PC-3 (cell line): ENCODE data around the gene KDM4B. TPM values are rescaled to one million over a fixed set of nuclear protein-coding genes. Genes with fewer than 3 reads are reported as not detected.

ENCODE experiments used
- ATAC-seq: fragments of 200-7000 bp; cut with Tn5 transposase; 2 replicates; pipeline ENCODE4 v1.9.1; 2020; ENCODE audit warnings: mild to moderate bottlenecking, moderate library complexity
- BruUV-seq: library from RNA; stranded (reverse); fragments of 400-500 nt; replicated peaks from 2 replicates; lab custom pipeline; 2021; lab: Mats Ljungman, UMichigan
- CTCF ChIA-PET: fragments of 300-600 bp; sonication (Branson Sonifier 250); formaldehyde crosslinking; loops from one replicate; lab custom pipeline; 2022; ENCODE audit warnings: antibody characterized with exemption; lab: Charles Lee
- POLR2A ChIA-PET: fragments of 300-600 bp; sonication (Branson Sonifier 250); formaldehyde crosslinking; loops from one replicate; lab custom pipeline; 2022; ENCODE audit warnings: antibody characterized with exemption; ENCODE audit not compliant: unreplicated experiment; lab: Charles Lee
- DNase-seq: peaks from one replicate; pipeline ENCODE4 v3.0.0-alpha.2; 2015
- H2AFZ ChIP-seq: fragments of 300-600 bp; sonication (generic); 2 replicates; pipeline ENCODE4 v1.6.0; 2016; ENCODE audit warnings: antibody characterized with exemption, low read length
- H3F3A ChIP-seq: fragments of 300-600 bp; sonication (generic); one replicate; pipeline ENCODE4 v1.6.0; 2017; ENCODE audit warnings: antibody characterized with exemption, low read length, control low read depth, mild to moderate bottlenecking; ENCODE audit not compliant: unreplicated experiment
- H3K27ac ChIP-seq: fragments of 300-600 bp; sonication (generic); 2 replicates; pipeline ENCODE4 v1.5.1; 2016; ENCODE audit warnings: mild to moderate bottlenecking, low read length
- H3K27me3 ChIP-seq: fragments of 300-600 bp; sonication (generic); 2 replicates; pipeline ENCODE4 v1.6.1; 2016; ENCODE audit warnings: low read length, mixed read lengths
- H3K36me3 ChIP-seq: fragments of 300-600 bp; sonication (generic); 2 replicates; pipeline ENCODE4 v1.6.1; 2016; ENCODE audit warnings: low read depth, mixed run types, low read length, mixed read lengths
- H3K4me1 ChIP-seq: fragments of 300-600 bp; sonication (generic); 2 replicates; pipeline ENCODE4 v1.5.1; 2016; ENCODE audit warnings: low read length; ENCODE audit not compliant: insufficient read depth
- H3K4me2 ChIP-seq: fragments of 300-600 bp; sonication (generic); 2 replicates; pipeline ENCODE4 v1.6.0; 2016; ENCODE audit warnings: low read length
- H3K4me3 ChIP-seq: fragments of 300-600 bp; sonication (generic); 2 replicates; pipeline ENCODE4 v1.5.1; 2016; ENCODE audit warnings: mild to moderate bottlenecking, low read length, mixed read lengths
- H3K79me2 ChIP-seq: fragments of 300-600 bp; sonication (generic); 2 replicates; pipeline ENCODE4 v1.6.1; 2017; ENCODE audit warnings: low read length, mixed read lengths
- H3K9ac ChIP-seq: fragments of 300-600 bp; sonication (generic); 2 replicates; pipeline ENCODE4 v1.6.0; 2016; ENCODE audit warnings: mild to moderate bottlenecking, low read length
- H3K9me2 ChIP-seq: fragments of 300-600 bp; sonication (generic); replicated peaks from 2 replicates; pipeline ENCODE4 v1.6.1; 2016; ENCODE audit warnings: mixed run types, low read length, mixed read lengths
- H3K9me3 ChIP-seq: fragments of 300-600 bp; sonication (generic); 2 replicates; pipeline ENCODE4 v1.6.1; 2016; ENCODE audit warnings: low read length, mixed read lengths
- H4K20me1 ChIP-seq: fragments of 300-600 bp; sonication (generic); 2 replicates; pipeline ENCODE4 v1.6.1; 2016; ENCODE audit warnings: low read length, mixed read lengths
- EZH2 ChIP-seq: fragments of 300-600 bp; sonication (generic); IDR thresholded peaks from one replicate; pipeline ENCODE4 v1.6.1; 2017; ENCODE audit warnings: antibody characterized with exemption, mild to moderate bottlenecking, low read length; ENCODE audit not compliant: unreplicated experiment
- EZH2phosphoT487 ChIP-seq: fragments of 300-600 bp; sonication (generic); IDR thresholded peaks from 2 replicates; pipeline ENCODE4 v1.6.1; 2018; ENCODE audit warnings: mild to moderate bottlenecking, antibody characterized with exemption, low read length, borderline replicate concordance
- intact Hi-C: fragments of 100-400 bp; cut with micrococcal nuclease; formaldehyde crosslinking; loops from 2 replicates; pipeline ENCODE4 v1.9.0; 2023
- total RNA-seq: library from RNA; depleted of rRNA; stranded (reverse); fragments of >200 nt; gene quantifications from 2 replicates; pipeline ENCODE4 v1.2.3, GENCODE V29; 2014
- TF ChIP-seq, protein P1 (sequence below): fragments of 300-600 bp; sonication (generic); conservative IDR thresholded peaks from 2 replicates; pipeline ENCODE4 v1.5.1; 2017; ENCODE audit warnings: antibody characterized with exemption, low read depth, mild to moderate bottlenecking, low read length

KDM4B gene
- total RNA-seq, 1 experiment from 2014 or later: 19.8 TPM

DNA sequence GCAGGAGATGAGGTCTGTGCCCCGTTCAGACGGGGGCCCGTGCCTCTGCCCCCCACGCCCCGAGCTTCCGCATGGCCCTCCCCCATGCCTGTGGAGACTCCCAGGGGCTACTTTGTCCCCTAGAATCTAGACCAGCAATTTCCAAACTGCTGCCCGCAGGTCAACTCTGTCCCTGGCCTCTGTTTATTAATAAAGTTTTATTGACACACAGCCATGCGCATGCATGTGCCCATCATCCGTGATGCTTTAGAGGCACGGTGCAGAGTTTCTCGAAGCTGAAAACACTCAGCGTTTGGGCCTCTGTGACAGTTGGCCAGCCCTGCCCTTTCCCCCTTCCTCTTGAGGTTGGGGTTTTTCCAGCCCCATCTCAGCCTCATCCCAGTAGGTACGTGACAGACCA, 140.0 kb downstream of the KDM4B start:
- CTCF ChIA-PET: interaction anchor here (0.6 kb wide), 1 partner anchor 385 kb away, joined by 5 read pairs; no protein-coding TSS in a partner anchor
- Histone ChIP-seq H3K27me3 (no peaks in the 10 kb centered on the region), H3K36me3 (no peaks in the 10 kb centered on the region; the same call in 1 of the 2 replicates), H3K4me2 (no peak overlapping the region), H3K27ac (no peak overlapping the region), H3F3A (no peaks in the 10 kb centered on the region), H3K9me2 (no peaks in the 10 kb centered on the region), H3K4me1 (no peaks in the 10 kb centered on the region), H3K9ac (no peak overlapping the region), H2AFZ (no peak overlapping the region), H3K4me3 (no peak overlapping the region), H4K20me1 (no peaks in the 10 kb centered on the region), H3K9me3 (no peaks in the 10 kb centered on the region), H3K79me2 (no peaks in the 10 kb centered on the region)
- TF ChIP-seq EZH2 (no peak), EZH2phosphoT487 (no peak)
- TF ChIP-seq, protein P1, sequence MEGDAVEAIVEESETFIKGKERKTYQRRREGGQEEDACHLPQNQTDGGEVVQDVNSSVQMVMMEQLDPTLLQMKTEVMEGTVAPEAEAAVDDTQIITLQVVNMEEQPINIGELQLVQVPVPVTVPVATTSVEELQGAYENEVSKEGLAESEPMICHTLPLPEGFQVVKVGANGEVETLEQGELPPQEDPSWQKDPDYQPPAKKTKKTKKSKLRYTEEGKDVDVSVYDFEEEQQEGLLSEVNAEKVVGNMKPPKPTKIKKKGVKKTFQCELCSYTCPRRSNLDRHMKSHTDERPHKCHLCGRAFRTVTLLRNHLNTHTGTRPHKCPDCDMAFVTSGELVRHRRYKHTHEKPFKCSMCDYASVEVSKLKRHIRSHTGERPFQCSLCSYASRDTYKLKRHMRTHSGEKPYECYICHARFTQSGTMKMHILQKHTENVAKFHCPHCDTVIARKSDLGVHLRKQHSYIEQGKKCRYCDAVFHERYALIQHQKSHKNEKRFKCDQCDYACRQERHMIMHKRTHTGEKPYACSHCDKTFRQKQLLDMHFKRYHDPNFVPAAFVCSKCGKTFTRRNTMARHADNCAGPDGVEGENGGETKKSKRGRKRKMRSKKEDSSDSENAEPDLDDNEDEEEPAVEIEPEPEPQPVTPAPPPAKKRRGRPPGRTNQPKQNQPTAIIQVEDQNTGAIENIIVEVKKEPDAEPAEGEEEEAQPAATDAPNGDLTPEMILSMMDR: no peak
- POLR2A ChIA-PET: no interaction called here
- ATAC-seq (no peak), DNase-seq (no peak)
- no TSS peak for BruUV-seq
- intact Hi-C loops: no loop called here

DNA sequence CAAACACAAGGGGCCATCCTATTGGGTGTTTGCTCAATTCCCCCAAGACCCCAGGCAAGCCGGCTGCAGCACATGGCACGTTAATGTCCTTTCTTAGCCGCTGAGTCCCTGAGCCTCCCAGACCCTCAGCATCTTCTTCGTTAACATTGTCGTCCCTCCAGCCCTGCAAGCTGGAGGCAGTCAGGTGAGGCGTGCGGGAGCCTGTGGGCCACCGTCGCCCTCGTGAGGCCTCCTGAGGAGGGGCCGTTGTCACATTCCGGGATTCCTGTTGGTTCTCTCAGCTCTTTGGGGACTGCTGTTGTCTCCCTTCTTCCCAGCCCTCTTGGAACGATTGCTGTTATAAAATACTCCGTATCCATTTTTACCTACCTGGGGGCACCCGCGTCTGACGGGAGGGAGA, 140.6 kb downstream of the KDM4B start:
- H2AFZ ChIP-seq: no peak overlapping the region
- ChIA-PET CTCF (no interaction called here), POLR2A (no interaction called here)
- H3K27ac ChIP-seq: no peak overlapping the region
- intact Hi-C loops: no loop called here
- H3F3A ChIP-seq: no peaks in the 10 kb centered on the region
- no peak overlapping the region for H3K9ac ChIP-seq
- DNase-seq (no peak), ATAC-seq (no peak)
- no peaks in the 10 kb centered on the region for H3K27me3 ChIP-seq
- H3K9me2 ChIP-seq: no peaks in the 10 kb centered on the region
- no peak for TF ChIP-seq EZH2
- TF ChIP-seq, protein P1: peak; percentile 20; the same call in 1 of the 2 replicates
- no peaks in the 10 kb centered on the region for H3K9me3 ChIP-seq
- no peaks in the 10 kb centered on the region for H3K79me2 ChIP-seq
- no peaks in the 10 kb centered on the region; the same call in 1 of the 2 replicates for H3K36me3 ChIP-seq
- H3K4me2 ChIP-seq: no peak overlapping the region
- H3K4me3 ChIP-seq: no peak overlapping the region
- H3K4me1 ChIP-seq: no peaks in the 10 kb centered on the region
- BruUV-seq: no TSS peak
- no peaks in the 10 kb centered on the region for H4K20me1 ChIP-seq

DNA sequence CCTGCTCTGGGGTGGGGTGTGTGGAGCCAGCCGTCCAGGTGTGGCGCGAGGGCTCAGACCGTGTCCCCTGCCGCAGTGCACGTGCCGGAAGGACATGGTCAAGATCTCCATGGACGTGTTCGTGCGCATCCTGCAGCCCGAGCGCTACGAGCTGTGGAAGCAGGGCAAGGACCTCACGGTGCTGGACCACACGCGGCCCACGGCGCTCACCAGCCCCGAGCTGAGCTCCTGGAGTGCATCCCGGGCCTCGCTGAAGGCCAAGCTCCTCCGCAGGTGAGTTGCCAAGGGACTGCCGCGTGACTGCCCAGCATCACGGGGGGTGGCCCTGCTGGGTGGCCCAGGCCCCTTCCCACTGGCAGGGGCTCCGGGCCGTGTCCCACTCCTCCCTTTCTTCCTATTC, 141.6 kb downstream of the KDM4B start:
- no TSS peak for BruUV-seq

More for the DNA sequence above, 141.6 kb downstream of the KDM4B start:
- no peak overlapping the region for H3K4me3 ChIP-seq
- POLR2A ChIA-PET: no interaction called here
- H3K27me3 ChIP-seq: no peaks in the 10 kb centered on the region
- TF ChIP-seq EZH2 (no peak), EZH2phosphoT487 (no peak)
- TF ChIP-seq, protein P1: no peak
- H3K9ac ChIP-seq: no peak overlapping the region
- H3K79me2 ChIP-seq: no peaks in the 10 kb centered on the region
- no peaks in the 10 kb centered on the region for H4K20me1 ChIP-seq
- no peak overlapping the region for H3K4me2 ChIP-seq
- CTCF ChIA-PET: no interaction called here
- ATAC-seq (no peak), DNase-seq (no peak)
- no peaks in the 10 kb centered on the region; the same call in 1 of the 2 replicates for H3K36me3 ChIP-seq
- intact Hi-C loops: no loop called here
- no peaks in the 10 kb centered on the region for H3K9me3 ChIP-seq
- H3F3A ChIP-seq: no peaks in the 10 kb centered on the region
- no peak overlapping the region for H2AFZ ChIP-seq
- no peaks in the 10 kb centered on the region for H3K9me2 ChIP-seq
- no peaks in the 10 kb centered on the region for H3K4me1 ChIP-seq
- no peak overlapping the region for H3K27ac ChIP-seq
